Measurements from ENCODE around the gene HOXA4. TPM values are rescaled to one million over a fixed set of nuclear protein-coding genes. Genes with fewer than 3 reads are reported as not detected.

HOXA4 gene
- polyA plus RNA-seq, 4 donors = 22.0 to 26.2 (median 23.3) TPM

DNA sequence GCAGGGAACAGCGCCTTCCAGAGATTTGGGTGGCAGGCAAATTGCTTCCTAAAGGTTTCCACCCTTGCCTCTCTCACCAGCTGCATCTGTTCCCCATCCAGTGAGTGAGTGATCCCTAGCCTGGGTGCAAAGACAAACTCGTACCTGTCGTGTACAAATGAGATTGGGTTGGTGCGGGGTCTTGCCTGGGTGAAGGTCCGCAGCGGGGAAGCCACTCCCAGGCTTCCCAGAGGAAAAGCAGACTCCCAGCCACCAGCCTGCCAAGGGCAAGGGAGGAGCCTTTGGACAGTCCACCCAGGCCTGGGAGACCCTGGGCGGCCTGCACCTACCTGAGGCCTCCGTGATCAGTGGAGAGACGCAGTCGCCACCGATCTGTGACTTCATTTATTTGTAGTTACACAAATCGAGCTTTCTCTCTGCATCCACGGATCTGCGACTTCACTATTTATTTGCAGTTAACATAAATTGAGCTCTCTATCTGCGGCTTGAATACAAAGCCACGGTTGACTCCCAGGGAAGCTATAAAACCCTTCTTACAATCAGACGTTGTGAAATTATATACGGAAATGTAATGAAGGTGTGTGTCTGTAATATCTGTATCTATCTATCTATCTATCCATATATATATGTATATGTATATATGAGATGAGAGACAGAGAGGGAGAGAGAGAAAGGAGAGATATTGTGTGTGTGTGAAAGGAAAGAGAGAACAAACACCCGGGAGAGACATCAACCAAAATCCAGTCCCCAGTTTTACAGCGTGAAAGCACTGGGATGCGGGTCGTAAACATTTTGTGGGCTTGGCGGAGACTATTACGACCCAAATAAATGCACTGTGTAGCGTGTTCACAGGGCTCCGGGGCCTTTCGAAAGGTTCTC, 28.9 kb upstream of the HOXA4 start:
- no peak for DNase-seq (ENCODE audit: low read depth in 4 of 4, low spot score in 3 of 4)

DNA sequence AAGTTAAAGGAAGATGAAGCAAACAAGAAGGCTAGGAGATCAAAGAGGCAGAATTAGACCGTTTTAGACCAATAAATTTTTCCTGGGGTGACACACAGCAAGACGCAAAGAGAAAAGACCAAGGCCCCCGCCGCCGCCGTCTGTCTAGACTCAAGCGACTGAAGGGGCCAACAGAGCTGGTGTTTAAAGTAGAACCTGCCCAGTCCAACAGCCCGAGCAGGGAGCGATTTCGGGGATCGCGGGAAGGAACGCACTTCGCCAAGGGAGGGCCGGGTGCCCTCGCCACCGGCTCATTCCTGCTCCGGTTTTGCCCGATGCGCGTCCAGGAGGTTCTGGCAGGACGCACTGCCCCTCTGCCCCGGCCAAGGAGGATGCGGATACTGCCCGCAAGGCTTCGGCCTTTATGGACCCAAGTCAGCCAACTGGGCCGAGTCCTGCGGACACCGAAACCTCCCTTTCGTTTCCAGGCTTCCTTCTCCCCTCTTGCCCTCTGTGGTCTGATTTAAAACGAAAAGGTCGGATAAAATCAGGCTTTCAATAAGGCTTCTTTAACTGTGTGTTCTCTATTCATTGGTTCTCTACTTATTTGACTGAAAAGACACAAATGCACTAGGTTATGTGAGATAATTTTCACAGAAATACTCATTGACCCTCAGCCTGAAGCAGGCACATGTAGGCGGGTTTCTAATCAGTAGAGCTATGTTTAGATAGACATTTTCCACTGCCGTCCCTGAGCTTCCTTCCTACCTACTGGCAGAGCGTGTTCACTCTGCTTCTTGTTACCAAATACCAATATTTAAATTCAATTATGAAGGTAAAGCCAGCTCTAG, 28.1 kb upstream of the HOXA4 start:
- DNase-seq (ENCODE audit: low read depth in 4 of 4, low spot score in 3 of 4) = no peak

DNA sequence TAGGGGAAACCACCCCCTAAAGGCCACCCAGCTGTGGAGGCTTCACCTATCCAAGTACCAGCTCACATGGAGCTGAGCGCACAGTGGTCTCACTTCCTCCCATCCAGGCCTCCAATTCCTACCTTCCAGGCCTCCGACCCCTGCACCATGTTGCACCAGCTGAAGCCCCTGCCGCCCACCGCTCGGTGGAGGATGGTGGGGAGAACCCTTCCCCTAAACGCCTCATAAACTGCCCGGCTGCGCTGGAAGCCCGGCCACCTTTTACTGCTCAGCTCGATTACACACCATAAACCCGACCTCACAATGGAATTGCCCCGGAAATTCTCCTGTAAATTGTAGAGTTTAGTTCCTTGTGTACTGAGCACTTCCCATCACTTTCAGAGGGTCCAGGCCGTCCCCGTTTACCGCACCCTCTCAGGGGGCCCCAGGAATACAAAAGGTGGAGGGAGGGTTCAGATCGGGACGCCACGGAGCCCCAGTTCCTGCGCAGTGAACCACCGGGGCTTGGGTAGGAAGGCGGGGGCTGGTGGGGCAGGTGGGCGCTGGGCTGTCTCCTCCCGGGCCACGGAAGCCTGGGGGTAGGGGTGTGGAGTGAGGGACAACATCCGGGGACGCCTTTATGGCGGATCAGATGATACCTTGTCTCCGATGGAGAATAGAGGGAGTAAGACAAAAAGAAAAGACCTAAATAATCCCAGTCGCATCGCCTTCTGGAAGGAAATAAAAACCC, 27.3 kb upstream of the HOXA4 start:
- peak in 1 of 4 donors; percentile 78 for DNase-seq (ENCODE audit: low read depth in 4 of 4, low spot score in 3 of 4)

DNA sequence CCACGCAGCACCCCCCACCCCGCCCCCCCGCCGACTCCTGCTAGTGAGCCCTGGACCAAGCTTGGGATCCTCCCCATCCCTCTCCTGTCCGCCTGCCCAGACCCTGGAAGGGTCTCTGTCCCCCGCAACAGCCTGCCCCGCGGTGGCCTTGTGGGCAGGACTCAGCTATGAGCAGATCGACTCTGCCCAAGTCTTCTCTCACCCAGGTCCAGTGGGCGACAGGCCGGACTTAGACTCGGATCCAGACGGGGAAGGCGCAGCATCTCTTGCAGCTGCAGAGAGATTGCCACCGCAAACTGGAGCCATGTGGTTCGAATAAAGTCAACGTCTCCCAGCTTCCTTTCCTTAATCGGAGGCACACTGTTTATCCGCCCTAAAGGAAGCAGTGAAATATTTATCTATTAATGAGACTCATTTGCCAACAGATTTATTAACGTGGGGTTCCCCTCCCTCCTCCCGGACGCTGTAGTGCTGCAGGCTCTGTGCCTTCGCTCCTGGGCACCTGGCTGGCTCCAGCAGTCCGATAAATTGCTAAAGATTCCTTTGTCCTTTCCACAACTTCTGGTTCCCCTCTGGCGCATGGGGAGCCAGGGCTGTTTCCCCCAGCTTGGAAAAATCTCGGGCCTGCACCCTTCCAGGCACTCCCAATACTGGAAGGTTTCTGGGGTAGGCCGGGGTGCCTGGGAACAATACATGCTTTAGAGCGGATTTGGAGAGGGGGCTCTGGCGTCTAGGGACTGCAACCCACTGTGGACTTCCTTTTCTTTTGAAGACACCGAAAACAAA, 26.6 kb upstream of the HOXA4 start:
- DNase-seq (ENCODE audit: low read depth in 4 of 4, low spot score in 3 of 4) = no peak

DNA sequence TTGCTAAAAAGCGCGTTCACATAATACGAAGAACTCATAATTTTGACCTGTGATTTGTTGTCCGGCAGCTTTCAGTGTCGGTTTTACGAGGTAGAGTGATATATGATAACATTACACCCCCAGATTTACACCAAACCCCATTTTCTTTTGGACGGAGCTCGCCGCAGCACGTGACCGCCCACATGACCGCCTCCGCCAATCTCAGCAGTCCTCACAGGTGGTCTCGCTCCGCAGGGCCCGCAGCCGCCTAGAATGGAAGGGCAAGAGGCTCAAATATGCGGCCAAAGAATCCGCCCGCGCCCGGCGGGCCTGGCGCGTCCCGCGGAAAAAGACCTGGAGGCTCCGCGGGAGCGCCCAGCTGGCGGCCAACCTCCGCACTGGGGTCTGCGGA, 25.9 kb upstream of the HOXA4 start, which contains the start of gene HOXA7:
Gene HOXA7, minus strand, starts transcription at position 168 of the 391 bp plus-strand sequence. Its CDS starts 130 bp downstream, at position 38.
- DNase-seq (ENCODE audit: low read depth in 4 of 4, low spot score in 3 of 4) = peak in 3 of 4 donors; percentile 83 to 89 (median 85)

DNA sequence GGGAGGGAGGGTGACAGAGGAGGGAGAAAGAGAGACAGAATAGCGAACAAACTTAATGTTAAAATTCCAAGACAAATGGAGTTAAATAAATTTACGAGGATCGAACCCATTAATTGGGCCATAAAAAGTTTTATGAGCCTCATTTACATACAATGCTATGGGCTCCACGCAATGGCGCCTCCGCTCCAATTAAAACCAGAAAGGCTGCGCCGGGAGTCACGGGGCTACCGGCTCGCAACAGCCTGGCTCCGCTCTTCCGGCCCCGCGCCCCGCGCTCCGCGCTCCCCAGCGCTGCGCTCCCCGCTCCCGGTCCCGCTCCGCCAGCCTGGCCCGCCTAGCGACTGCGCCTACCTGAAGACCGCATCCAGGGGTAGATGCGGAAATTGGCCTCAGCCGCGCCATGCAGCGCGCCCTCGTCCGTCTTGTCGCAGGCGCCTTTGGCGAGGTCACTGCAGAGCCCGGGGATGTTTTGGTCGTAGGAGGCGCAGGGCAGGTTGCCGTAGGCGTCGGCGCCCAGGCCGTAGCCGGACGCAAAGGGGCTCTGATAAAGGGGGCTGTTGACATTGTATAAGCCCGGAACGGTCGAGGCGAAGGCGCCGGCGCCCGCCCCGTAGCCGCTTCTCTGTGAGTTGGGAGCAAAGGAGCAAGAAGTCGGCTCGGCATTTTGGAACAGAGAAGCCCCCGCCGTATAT, 25.4 kb upstream of the HOXA4 start:
- DNase-seq (ENCODE audit: low read depth in 4 of 4, low spot score in 3 of 4) = no peak

DNA sequence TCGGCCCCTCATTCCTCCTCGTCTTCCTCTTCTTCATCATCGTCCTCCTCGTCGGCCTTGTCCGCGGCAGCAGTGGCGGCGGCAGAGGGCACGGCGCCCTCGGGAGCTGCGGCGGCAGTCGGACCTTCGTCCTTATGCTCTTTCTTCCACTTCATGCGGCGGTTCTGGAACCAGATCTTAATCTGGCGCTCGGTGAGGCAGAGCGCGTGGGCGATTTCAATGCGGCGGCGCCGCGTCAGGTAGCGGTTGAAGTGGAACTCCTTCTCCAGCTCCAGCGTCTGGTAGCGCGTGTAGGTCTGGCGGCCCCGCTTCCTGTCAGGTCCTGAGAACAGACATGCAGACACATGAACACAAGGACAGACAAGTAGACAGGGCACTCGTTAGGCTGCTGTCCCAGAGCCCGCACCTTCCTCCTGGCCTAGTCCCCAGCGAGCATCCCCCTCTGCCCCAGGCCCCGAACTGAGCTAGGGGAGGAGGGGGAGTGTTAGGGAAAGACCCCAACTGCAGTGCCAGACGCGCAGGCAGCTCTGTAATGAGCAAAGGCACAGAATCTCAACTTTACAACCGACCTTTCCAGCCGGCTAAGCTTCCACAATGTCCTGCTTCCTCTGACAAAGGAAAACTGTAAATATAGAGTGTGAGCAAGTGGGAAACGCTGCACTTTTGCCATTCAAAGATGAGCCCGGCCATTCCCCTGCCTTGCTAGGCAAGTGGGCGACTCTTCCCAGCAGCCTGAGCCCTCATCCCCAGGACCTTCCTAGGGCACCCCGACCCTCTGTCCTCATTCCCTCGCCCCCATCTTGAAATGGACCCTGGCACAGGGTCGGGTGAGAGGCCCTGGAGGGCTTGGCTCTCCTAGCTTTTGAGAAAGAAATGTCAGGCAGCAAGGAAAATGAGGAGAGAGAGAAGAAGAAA, 24.6 kb upstream of the HOXA4 start:
- DNase-seq (ENCODE audit: low read depth in 4 of 4, low spot score in 3 of 4) = no peak

DNA sequence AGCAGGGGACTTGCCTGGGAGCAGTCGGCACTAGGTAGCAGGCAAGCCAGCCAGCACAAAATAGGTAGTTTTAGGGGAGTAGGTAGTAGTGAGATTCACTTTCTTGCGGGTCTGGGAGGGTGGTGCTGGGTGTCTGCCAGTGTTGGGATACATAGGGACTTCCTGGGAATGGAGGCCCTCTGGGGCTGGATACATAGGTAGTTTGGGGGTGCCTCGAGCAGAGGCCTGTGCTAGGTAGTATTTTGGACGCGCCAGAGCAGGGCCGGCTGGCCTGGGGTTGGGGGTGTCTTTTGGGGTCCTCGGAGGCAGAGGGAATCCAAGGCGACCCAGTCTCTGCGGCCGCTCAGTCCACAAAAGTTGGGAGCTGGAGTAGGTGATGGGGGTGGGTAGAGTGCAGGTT, 23.8 kb upstream of the HOXA4 start:
- DNase-seq (ENCODE audit: low read depth in 4 of 4, low spot score in 3 of 4) = no peak

DNA sequence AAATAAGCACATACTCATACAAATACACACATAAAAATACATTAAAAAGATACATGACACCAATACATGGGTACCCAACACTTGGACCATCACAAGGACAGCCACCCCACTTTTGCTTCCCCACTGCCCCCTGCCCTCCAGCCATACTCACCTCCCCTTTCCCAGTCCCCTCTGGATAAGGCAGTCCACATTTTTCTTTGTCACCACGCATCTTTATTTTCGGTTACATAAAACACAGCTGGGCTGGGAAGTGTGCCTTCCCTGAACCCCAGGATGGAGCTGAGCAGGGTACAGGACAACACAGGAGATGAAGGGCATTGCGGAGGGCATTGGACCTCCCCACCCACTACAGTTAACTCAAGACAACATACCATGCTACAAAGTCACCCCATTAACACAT, 23.0 kb upstream of the HOXA4 start:
- no peak for DNase-seq (ENCODE audit: low read depth in 4 of 4, low spot score in 3 of 4)

DNA sequence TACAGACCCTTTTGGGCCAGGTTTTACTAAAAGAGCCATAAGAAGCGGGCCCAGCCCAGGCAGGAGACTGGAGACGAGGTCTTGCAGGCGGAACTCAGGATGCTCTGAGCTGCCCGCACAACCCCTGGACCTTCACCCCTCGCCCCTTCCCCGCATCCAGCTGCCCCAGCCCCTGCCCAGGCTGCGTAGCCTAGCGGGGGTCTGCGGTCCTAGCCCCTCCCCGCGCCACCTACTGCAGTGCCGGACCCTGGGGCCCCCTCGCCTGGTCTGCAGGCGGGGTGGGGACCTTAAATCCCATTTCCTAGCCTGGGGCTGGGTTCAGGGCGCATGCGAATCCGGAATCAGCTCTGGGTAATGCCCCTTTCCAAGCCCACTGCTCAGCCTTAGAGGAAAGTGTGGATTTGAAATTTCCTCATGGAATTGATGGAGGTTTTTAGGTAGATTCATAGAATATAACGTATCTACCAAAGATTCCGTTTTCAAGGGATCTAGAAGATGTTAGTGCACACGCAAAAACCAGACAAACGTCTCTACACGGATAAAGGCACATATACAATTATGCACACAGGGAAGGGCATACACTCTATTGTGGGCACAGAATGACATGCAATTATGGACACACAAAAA, 22.4 kb upstream of the HOXA4 start:
- no peak for DNase-seq (ENCODE audit: low read depth in 4 of 4, low spot score in 3 of 4)

DNA sequence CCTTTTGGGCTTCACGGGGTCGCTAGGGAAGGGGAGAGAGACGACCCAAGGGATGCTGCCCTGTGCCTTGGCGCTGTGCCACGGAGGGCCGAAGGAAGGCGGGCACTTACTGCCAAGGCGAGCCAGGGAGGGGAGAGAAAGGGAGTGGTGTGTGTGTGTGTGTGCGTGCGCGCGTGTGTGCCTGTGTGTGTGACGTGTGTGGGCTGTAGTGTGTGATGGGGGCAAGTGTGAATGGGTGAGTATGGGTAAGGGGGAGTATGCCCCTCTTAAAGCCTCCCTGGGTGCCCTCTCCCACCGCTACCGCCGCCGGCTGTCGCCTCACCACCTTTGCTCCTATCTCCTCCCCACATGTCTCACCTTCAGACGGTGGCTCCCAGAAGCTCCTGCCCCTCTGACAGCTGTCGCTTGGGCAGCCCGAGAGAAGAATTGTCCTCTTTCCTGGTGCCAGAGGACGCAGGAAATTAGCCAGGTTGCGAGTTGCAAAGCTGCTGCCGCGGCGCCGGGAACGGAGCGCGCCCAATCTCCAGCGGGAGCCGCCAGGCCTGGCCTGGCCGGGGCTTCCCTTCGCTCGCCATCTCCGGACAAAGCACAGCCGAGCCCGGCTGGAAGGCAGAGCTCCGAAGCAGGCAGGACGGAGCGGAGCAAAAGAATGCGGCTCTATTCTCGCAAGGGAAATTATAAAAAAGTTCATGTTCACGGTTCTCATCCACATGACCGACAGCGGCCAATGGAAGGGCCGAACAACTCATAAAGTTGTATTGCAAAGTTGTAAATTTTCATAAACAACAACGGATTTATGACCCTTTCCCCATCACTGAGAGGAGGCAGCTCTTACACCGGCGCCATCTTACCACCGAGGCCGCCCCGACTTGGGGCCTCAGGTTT, 21.6 kb upstream of the HOXA4 start, which contains the start of gene HOXA3:
Gene HOXA3, minus strand, starts transcription at position 653 of the 885 bp plus-strand sequence. CDS start 41,943 bp downstream, outside the sequence.
- peak in 2 of 4 donors; percentile 88 to 91 for DNase-seq (ENCODE audit: low read depth in 4 of 4, low spot score in 3 of 4)

DNA sequence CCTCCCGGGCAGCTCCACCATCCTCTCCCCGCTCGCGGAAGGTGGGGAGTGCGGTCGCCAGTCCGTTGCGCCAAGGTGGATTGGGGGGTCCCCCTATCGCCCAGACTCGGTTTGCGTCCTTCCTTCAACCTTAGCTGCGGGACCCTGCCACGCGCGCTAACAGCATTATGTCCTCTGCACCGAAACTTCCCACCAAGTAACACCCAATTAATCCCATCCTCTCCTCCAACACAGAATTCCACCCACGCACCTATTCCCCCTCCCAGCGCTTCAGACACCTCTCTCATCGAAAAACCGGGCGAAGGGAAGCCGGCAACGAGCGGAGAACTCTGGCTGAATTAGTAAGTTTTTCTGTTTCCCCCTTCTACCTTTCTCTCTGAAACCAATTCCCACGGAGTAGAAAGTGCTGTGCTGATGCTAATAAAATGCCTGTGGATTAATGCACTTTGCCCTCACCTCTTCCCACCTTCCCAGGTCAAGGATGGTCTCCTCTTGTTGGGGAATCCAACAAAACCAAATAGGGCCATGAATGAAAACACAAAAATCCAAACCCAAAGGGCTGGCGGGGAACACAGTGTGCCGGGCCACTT, 20.9 kb upstream of the HOXA4 start:
- DNase-seq (ENCODE audit: low read depth in 4 of 4, low spot score in 3 of 4) = no peak

DNA sequence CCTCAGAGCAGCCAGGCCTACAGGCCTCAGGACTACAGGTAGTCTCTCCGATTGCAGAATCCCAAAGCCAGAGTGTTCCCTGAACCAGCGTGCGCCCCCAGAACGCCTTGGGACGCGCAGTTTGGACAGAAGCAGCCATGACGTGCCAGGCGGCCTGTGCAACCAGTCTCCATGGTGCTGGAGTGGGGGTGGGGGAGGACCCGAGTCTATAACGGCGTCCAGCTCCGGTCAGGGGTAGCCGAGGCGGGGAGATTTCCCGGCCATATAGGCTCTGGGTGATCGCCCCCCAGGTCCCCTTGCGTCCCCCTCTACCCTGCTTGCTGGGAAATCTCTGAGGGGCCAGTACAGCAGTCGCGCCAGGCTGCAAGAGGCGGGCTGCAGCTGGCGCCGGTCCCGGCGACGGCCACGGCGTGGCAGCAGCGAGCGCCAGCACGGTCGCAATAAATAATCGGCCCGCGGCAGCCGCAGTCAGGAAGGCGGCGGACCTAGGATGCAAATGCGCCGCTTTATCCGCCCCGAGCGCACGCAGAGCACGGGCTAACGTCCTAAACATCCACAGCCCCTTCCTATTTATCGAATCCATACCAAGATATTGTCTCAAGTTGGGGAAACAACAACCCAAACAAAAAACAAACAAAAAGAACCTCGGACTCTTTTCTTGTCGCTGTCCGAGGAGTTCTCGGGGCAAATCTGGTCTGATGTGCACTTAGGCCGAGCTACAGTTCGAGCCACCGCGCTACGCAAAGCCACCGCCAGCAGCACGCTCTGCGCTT, 20.2 kb upstream of the HOXA4 start:
- DNase-seq (ENCODE audit: low read depth in 4 of 4, low spot score in 3 of 4) = peak in 1 of 4 donors; percentile 73

DNA sequence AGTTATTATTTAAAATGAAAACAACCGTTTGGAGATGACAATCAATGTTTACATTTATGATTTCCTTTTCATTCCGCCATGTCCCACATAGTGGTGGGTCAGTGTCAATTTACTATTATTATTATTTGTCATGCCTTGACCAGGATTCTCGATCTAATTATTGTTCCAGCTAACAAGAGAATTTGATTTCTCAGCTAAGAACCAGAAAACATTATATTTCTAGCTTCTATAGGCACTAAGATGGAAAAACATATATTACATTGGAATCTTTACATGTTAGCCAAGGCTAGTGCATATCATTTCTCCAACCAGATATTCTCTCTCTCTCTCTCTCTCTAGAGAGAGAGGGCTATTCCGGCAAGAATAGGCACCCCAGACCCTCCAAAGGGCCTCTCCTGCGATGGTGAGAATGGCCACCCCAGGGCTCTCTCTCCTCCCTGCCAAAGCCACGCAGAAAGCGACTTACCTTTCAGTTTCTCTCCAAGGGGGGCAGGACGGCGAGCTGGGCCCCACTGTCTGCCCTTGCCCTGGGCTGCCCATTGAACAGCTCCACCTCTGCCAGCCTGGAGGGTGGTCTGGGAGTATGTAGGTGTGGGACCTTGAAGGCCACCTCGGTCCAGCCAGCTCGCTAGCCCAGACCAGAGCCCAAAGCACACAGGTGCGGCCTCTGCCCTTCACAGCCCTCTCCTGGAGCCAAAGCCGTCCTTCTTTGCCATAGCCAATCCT, 19.4 kb upstream of the HOXA4 start:
- no peak for DNase-seq (ENCODE audit: low read depth in 4 of 4, low spot score in 3 of 4)
